ENCODE measurements around the gene TTC12. TPM values are rescaled to one million over a fixed set of nuclear protein-coding genes. Genes with fewer than 3 reads are reported as not detected.
"Not testable (repeated sequence)": the region's sequence is repeated elsewhere in the genome, so short reads cannot be mapped to it uniquely, and the experiment has no call there.

The TTC12 gene
- total RNA-seq, 2 experiments from 2014 or later, result 14.5 to 16.4 TPM

DNA sequence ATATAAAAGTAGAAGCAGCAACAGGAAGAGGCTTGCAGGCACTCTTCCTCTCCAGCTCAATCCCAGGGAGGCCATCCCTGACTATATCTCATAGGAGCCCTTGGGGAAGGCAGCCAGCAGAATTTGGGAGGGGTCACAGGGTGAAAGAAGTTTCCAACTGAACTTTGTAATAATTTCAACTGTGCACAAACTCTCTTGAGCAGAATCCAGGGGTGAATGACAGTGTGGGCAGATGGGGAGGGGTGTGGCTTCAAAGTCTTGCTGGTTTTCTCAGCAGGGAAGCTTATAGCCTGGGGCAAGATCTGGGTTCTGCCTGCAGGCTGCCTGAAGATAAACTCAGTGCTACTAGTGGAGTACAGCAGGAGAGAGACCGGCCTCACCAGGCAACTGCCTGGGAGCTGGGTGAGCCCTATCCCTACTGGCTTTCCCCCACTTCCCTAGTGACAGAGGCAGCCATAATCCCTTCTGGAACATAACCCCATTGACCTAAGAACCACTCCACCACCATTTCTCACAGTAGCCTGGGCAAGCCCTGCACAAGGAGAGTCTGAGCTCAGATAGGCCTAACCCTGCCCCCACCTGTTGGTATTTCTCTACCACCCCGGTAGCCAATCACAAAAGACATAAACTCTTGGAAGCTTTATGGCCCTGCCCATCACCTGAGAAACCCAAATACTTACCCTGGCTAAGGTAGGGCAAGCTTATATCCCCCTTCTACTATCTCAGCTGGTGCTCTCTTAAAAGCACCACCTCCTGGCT lies 17.8 kb upstream of the TTC12 start:
- H3K4me1 Mint-ChIP-seq, result no peaks in the 10 kb centered on the region
- H3K4me3 Mint-ChIP-seq, result no peak overlapping the region
- H3K27ac Mint-ChIP-seq, result no peak overlapping the region
- H3K9me3 Mint-ChIP-seq, result no peaks in the 10 kb centered on the region
- peaks cover 40% of the 10 kb centered on the region for H3K27me3 Mint-ChIP-seq
- DNase-seq, result no peak
- H3K36me3 Mint-ChIP-seq, result no peaks in the 10 kb centered on the region

DNA sequence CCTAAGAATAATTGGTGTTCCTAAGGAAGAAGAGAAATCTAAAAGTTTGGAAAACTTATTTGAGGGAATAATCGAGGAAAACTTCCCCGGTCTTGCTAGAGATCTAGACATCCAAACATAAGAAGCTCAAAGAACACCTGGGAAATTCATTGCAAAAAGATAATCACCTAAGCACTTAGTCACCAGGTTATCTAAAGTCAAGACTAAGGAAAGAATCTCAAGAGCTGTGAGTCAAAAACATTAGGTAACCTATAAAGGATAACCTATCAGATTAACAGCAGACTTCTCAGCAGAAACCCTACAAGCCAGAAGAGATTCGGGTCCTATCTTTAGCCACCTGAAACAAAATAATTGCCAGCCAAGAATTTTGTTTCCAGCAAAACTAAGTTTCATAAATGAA lies 15.9 kb upstream of the TTC12 start:
- H3K27ac Mint-ChIP-seq, H3K36me3 Mint-ChIP-seq, H3K4me1 Mint-ChIP-seq, H3K9me3 Mint-ChIP-seq, H3K4me3 Mint-ChIP-seq, DNase-seq: not testable (repeated sequence)
- peaks cover 44% of the 10 kb centered on the region for H3K27me3 Mint-ChIP-seq

DNA sequence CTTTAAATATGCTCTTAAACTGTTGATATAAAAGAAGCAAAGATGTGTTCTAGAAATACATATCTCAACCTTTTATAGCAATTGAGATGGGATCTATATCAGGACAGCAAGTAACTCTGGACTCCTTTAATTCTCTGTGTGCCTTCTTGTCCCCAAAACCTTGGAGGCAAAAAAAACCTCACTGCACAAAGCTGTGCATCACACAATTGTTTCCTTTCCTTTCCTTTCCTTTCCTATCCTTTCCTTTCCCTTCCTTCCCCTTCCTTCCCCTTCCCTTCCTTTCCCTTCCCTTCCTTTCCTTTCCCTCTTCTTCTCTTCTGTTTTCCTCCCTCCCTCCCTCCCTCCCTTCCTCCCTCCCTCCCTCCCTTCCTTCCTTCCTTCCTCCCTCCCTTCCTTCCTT lies 9.5 kb upstream of the TTC12 start:
- no peak overlapping the region for H3K27ac Mint-ChIP-seq
- no peaks in the 10 kb centered on the region for H3K36me3 Mint-ChIP-seq
- no peak for DNase-seq
- H3K4me3 Mint-ChIP-seq, result no peak overlapping the region
- H3K9me3 Mint-ChIP-seq, result no peaks in the 10 kb centered on the region
- peaks cover 13% of the 10 kb centered on the region for H3K27me3 Mint-ChIP-seq
- no peaks in the 10 kb centered on the region for H3K4me1 Mint-ChIP-seq

DNA sequence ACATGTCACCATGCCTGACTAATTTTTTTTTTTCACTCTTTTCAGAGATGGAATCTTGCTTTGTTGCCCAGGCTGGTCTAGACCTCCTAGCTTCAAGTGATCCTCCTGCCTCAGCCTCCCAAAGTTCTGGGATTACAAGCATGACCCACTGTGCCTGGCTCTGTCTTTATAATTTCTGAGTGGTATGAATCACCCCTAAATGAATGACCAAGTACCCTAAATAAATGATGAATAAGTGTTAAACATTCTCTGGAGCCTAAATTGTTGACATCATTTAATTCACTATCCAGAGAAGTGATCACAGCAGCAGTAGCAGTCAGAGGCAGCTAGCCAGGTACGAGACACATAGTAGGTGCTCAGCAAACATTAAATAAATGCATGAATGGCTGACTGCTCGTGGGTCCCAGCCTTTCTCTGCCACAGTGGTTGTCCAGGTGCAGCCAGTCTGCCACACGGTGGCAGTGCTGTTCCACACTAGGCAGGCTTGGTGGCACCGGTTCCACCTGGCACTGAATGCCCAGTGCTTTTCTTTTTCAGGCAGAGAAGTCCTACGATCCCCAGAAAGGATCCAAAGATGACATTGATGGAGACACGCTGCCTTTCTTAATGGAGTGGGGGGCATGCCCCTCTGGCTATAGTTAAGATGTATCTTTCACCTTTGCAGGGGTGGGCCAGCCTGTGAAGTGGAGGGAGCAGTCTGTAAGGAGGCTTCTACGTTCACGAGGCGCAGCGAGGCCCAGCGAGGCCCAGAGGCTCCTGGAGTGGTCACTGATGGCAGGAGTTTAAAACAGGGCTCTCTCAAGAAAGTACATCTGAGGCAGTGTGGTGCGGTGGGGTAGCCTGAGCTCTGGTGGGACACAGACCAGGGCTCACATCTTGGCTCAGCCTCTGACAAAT lies 8.7 kb upstream of the TTC12 start:
- Mint-ChIP-seq H3K9me3 (no peaks in the 10 kb centered on the region), H3K4me1 (no peaks in the 10 kb centered on the region), H3K27ac (no peak overlapping the region), H3K27me3 (peaks cover 7% of the 10 kb centered on the region), H3K36me3 (no peaks in the 10 kb centered on the region), H3K4me3 (no peak overlapping the region)
- DNase-seq, result peak; percentile 69

DNA sequence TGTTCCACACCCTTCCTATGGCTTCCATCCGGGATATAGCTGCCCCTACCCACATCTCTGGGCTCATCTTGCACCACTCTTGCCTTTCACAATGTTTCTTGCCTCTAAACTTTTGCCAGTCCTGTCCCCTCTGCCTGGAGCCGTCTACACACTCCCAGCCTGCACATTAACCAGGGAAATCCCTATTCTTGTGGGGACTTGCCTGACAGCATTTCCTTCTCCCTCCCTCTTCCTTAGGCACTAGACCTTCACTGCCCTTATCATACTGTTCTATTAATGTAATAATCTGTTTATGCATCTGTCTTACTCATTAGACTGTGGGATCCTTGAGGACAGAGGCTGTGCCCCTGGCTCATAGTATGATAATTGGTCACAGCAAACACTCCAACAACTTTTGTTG lies 5.8 kb upstream of the TTC12 start:
- no peak for DNase-seq
- H3K27me3 Mint-ChIP-seq, result no peaks in the 10 kb centered on the region

DNA sequence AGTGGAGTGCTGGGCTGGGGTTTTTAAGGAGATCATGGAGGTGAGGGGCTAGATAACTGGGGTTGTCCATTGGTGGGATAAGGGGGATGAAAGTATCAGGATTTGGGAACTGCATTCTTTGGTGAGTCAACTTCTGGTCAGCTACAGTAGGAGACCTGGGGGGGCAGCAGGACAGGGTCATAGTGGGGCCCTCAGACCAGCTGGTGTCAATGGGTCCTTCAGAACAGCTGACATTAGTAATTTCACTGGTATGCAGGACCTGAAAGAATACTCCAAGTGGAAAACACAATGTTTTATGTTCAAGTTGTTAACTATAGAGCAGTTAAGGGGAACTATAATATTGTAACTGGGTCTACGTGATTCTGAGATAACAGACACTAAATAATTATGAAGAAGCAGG lies 2.8 kb upstream of the TTC12 start:
- H3K4me3 Mint-ChIP-seq, result no peak overlapping the region
- no peaks in the 10 kb centered on the region for H3K9me3 Mint-ChIP-seq
- H3K4me1 Mint-ChIP-seq, result peaks cover 21% of the 10 kb centered on the region
- peaks cover under 1% of the 10 kb centered on the region for H3K36me3 Mint-ChIP-seq
- no peak overlapping the region for H3K27ac Mint-ChIP-seq
- DNase-seq, result no peak
- H3K27me3 Mint-ChIP-seq, result no peaks in the 10 kb centered on the region

More for the DNA sequence above, 5.8 kb upstream of the TTC12 start:
- Mint-ChIP-seq H3K4me1 (peaks cover 5% of the 10 kb centered on the region), H3K9me3 (no peaks in the 10 kb centered on the region), H3K4me3 (no peak overlapping the region), H3K36me3 (no peaks in the 10 kb centered on the region), H3K27ac (no peak overlapping the region)

DNA sequence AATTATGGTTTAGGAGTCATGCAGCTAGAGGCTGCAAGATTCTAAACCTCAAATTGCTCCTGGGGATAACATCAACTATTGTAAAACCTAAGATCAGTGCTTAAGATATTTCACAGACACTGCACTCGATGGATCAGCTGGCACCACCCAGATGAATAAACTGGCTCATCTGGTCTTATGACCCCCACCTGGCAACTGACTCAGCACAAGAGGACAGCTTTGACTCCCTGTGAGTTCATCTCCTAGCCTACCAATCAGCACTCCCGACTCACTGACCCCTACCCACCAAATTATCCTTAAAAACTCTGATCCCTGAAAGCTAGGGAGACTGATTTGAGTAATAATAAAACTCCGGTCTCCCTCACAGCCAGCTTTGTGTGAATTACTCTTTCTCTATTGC lies 782 bp upstream of the TTC12 start:
- DNase-seq, result no peak
- Mint-ChIP-seq H3K36me3 (peaks cover 21% of the 10 kb centered on the region), H3K27ac (peak overlapping the region; percentile 82), H3K27me3 (no peaks in the 10 kb centered on the region), H3K4me3 (peak overlapping the region; percentile 82), H3K4me1 (peaks cover 25% of the 10 kb centered on the region), H3K9me3 (no peaks in the 10 kb centered on the region)

DNA sequence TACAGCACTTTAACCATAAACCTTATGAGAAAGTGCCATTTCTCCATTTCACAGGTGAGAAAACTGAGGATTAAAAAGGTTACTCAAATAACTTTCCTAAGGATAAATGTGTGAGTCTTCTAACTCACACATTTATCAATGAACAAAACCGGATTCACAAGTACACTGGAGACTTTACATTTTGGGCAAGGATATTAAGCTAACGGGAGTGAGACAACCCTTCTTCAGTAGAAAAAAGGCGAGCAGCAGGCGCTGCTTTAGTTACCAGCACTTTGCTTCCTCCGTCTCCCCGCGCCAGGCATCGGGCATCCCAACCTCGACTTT lies 356 bp upstream of the TTC12 start:
- Mint-ChIP-seq H3K9me3 (no peaks in the 10 kb centered on the region), H3K27me3 (no peaks in the 10 kb centered on the region), H3K4me3 (peak overlapping the region; percentile 82), H3K4me1 (peaks cover 25% of the 10 kb centered on the region), H3K27ac (peak overlapping the region; percentile 82), H3K36me3 (peaks cover 25% of the 10 kb centered on the region)
- DNase-seq, result no peak

DNA sequence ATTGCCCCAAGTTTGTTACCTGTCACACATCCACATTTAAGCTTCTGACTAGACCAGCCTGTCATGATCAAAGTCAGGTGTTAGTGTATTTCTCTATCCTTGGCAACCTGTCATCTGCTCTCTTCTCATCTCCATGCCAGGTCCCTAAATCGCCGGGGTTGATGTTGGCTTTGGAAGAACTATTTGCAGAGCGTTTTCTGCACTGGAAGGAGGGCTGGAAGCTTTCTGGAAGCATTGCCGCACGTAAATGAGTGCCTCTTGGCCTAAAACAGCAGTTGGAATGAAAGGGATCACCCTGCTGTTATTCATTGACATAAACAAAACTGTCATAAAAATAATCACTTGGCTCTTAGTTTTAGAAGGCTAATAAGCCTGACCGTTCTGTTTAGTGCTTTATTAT lies 1.4 kb downstream of the TTC12 start:
- peaks cover 25% of the 10 kb centered on the region for H3K4me1 Mint-ChIP-seq
- DNase-seq, result no peak
- H3K27ac Mint-ChIP-seq, result no peak overlapping the region
- H3K27me3 Mint-ChIP-seq, result no peaks in the 10 kb centered on the region
- H3K36me3 Mint-ChIP-seq, result peaks cover 36% of the 10 kb centered on the region
- peak overlapping the region; percentile 82 for H3K4me3 Mint-ChIP-seq
- H3K9me3 Mint-ChIP-seq, result no peaks in the 10 kb centered on the region

DNA sequence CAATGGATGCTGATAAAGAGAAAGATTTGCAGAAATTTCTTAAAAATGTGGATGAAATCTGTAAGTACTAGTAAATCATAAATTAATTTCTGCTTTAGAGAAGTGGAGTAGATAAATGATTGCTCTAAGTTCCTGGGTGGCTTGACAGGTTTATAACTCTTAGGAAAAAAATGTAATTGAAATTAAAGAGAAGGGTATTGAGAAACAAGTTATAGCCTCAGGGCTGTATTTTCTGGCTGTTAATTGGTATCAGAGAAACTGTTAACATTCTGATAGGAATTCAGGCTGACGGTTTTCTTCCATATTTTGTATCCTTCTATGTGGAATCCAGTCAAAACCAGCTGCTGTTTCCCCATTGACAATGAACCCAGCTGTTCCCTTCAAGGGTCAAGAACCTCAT lies 1.9 kb downstream of the TTC12 start:
- Mint-ChIP-seq H3K27ac (no peak overlapping the region), H3K4me1 (peaks cover 27% of the 10 kb centered on the region), H3K4me3 (no peak overlapping the region), H3K36me3 (peaks cover 36% of the 10 kb centered on the region), H3K9me3 (no peaks in the 10 kb centered on the region), H3K27me3 (no peaks in the 10 kb centered on the region)
- no peak for DNase-seq

DNA sequence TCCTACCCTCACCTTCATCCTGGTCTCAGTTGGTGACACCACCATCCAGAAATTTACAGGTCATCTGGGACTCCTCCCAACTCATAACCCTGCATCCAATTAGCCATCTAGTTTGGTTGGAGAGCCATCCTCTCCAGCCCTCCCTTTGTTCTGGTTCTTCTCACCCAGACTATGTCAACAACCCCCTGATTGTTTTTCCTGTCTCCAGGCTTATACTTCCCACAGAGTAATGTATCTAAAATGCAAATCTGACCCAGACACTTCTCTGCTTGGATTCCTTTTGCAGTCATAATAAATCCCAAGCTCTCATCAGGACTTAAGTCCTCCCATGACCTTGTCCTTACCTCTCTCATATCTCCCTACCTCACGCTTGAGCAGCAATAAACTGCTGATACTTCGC lies 3.0 kb downstream of the TTC12 start:
- Mint-ChIP-seq H3K4me1 (peaks cover 27% of the 10 kb centered on the region), H3K36me3 (peaks cover 36% of the 10 kb centered on the region)

DNA sequence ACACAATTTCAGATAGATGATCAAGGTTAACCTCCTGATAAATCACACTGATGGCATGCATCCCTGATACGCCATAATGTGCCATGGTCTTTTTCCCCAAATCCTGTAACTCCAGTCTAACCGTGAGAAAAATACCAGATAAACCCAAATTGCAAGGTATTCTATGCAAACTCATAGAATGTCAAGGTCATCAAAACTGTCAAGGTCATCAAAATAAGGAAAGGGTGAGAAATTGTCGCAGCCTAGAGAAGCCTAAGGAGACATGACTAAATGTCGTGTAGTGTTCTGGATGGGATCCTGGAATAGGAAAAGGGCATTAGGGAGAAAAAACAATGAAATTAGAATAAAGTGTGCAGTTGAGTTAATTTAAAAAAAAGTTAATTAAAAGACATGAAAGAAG lies 4.7 kb downstream of the TTC12 start:
- no peak for DNase-seq
- Mint-ChIP-seq H3K27ac (no peak overlapping the region), H3K4me1 (peaks cover 17% of the 10 kb centered on the region), H3K36me3 (peaks cover 38% of the 10 kb centered on the region), H3K9me3 (no peaks in the 10 kb centered on the region), H3K27me3 (no peaks in the 10 kb centered on the region), H3K4me3 (no peak overlapping the region)

More for the DNA sequence above, 3.0 kb downstream of the TTC12 start:
- no peaks in the 10 kb centered on the region for H3K9me3 Mint-ChIP-seq
- no peaks in the 10 kb centered on the region for H3K27me3 Mint-ChIP-seq
- H3K4me3 Mint-ChIP-seq, result no peak overlapping the region
- DNase-seq, result no peak
- H3K27ac Mint-ChIP-seq, result no peak overlapping the region

DNA sequence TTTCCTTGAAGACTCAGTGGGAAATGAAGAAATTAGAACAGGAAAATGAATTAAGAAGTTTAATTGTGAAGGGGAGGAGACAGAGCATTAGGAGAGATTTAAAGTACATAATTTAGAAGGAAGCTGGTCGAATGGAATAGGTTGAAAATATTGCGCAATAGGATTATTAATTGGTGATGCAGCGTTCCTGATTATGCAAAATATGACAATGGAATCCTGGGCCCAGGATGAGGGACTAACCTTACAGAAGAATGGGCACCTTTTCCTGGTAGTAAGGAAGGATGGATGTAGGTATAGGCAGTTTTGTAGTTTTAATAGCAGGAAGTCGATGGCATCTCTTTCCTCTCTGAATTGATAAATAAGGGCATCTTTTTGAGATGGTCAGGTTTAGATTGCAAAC lies 7.8 kb downstream of the TTC12 start:
- Mint-ChIP-seq H3K9me3 (no peaks in the 10 kb centered on the region), H3K36me3 (peaks cover 36% of the 10 kb centered on the region), H3K4me1 (peaks cover 6% of the 10 kb centered on the region), H3K27ac (no peak overlapping the region), H3K4me3 (no peak overlapping the region), H3K27me3 (no peaks in the 10 kb centered on the region)
- DNase-seq, result no peak

DNA sequence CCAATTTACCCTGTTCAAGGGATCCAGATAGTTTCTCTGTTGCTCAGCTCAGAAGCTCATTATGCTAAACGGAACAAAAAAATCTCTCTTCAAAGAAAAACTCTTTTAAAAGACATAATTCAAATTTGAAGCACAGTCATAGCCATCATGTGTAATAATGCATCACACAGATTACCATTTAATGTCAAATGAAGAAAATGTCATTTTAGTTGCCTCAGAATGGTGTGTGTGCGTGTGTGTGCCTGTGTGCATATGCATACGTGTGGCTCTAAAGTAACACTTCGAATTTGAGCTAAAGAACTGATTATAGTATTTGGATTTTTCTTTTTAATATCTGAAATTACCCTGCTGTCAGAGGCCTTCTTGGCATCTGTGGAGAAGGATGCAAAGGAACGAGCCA lies 9.9 kb downstream of the TTC12 start:
- Mint-ChIP-seq H3K4me1 (peaks cover 1% of the 10 kb centered on the region), H3K9me3 (no peaks in the 10 kb centered on the region), H3K36me3 (peaks cover 20% of the 10 kb centered on the region), H3K27ac (no peak overlapping the region), H3K4me3 (no peak overlapping the region), H3K27me3 (no peaks in the 10 kb centered on the region)
- no peak for DNase-seq

DNA sequence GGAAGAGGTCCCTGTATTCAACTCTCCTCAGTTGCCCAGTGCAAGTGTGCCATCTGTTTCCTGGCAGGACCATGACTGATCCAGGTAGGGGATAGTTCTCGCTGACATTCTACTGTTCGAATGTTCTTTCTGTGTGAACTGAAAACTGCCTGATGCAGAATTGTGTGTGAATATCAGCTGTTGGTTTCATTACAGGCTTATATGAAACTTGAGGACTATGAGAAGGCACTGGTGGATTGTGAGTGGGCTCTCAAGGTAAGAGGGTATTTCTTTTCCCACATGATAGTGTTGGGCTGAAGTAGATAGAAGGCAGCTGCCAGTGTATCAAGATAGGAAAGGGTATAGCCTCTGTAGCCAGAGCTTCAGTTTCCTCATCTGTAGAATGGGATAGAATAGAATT lies 15.3 kb downstream of the TTC12 start:
- DNase-seq, result no peak
- Mint-ChIP-seq H3K4me3 (no peak overlapping the region), H3K4me1 (peaks cover 11% of the 10 kb centered on the region), H3K9me3 (no peaks in the 10 kb centered on the region), H3K27ac (no peak overlapping the region), H3K36me3 (peaks cover 19% of the 10 kb centered on the region), H3K27me3 (no peaks in the 10 kb centered on the region)

DNA sequence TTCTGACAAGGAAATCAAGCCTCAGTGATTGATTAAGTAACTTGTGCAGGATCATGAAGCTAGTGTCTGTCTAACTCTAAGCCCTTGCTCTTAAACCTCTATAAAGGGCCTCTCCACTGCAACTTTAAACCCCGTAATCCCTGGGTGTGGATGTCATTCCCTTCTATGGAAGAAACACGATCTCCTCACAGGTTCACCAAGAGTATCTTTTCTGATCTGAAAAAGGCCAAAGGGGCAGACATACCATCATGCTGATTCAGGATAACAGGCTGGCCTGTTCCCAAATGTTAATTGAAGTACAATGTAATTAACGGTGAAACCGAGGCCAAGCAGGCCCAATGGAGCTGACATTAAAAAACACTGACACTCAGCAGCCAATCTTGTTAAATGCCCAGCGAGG lies 17.1 kb downstream of the TTC12 start:
- no peak overlapping the region for H3K4me3 Mint-ChIP-seq

More for the DNA sequence above, 17.1 kb downstream of the TTC12 start:
- no peaks in the 10 kb centered on the region for H3K9me3 Mint-ChIP-seq
- peaks cover 24% of the 10 kb centered on the region for H3K36me3 Mint-ChIP-seq
- H3K4me1 Mint-ChIP-seq, result peaks cover 13% of the 10 kb centered on the region
- no peak overlapping the region for H3K27ac Mint-ChIP-seq
- DNase-seq, result no peak
- H3K27me3 Mint-ChIP-seq, result no peaks in the 10 kb centered on the region

All from activated naive CD8-positive, alpha-beta T cell treated with anti-CD3 and anti-CD28 coated beads for 36 hours (primary cell).